ENCODE measurements around the gene RNASEH2A.

GRCh38 chr19:12778905-12779161, 27.6 kb upstream of the RNASEH2A start:
- TF ChIP-seq TAF1 (IDR thresholded peaks at IDR 0.05; ENCODE audit: borderline replicate concordance, insufficient read depth, low read length) (no peak), POLR2AphosphoS5 (IDR thresholded peaks at IDR 0.05; ENCODE audit: low read depth, low read length) (no peak), SIN3A (IDR thresholded peaks at IDR 0.05; ENCODE audit: borderline replicate concordance, insufficient read depth, low read length) (no peak), REST (IDR thresholded peaks at IDR 0.05; ENCODE audit: insufficient read depth in 1 of 2, low read depth in 2 of 2, low read length in 2 of 2) (no peak), FOXP2 (optimal IDR thresholded peaks at IDR 0.05; ENCODE audit: borderline replicate concordance, extremely low read depth, extremely low read length, insufficient read depth) (no peak)
